Smooth muscle cell (in vitro differentiated cells): ENCODE measurements around the gene TWSG1. TPM values are rescaled to one million over a fixed set of nuclear protein-coding genes. Genes with fewer than 3 reads are reported as not detected.

Source experiments
- DNase-seq: peaks from one replicate; lab custom pipeline; 2025; ENCODE audit not compliant: unreplicated experiment; lab: John Stamatoyannopoulos, UW
- H2AFZ ChIP-seq: fragments of 200-600 bp; sonication (generic); 2 replicates; pipeline ENCODE4 v1.6.0; 2016; ENCODE audit warnings: antibody characterized with exemption, low read depth, mild to moderate bottlenecking
- H3F3A ChIP-seq: fragments of 200-600 bp; sonication (generic); 2 replicates; pipeline ENCODE4 v1.6.0; 2017; ENCODE audit warnings: antibody characterized with exemption, low read depth
- H3K27ac ChIP-seq: fragments of 200-600 bp; sonication (generic); 2 replicates; pipeline ENCODE4 v1.5.1; 2016; ENCODE audit warnings: low read depth, mild to moderate bottlenecking
- H3K27me3 ChIP-seq: fragments of 200-600 bp; sonication (generic); 2 replicates; pipeline ENCODE4 v1.6.1; 2016; ENCODE audit warnings: low read depth, mild to moderate bottlenecking
- H3K36me3 ChIP-seq: fragments of 200-600 bp; sonication (generic); 2 replicates; pipeline ENCODE4 v1.5.1; 2016; ENCODE audit warnings: low read depth
- H3K4me1 ChIP-seq: fragments of 200-600 bp; sonication (generic); 2 replicates; pipeline ENCODE4 v1.5.1; 2016; ENCODE audit warnings: low read depth
- H3K4me2 ChIP-seq: fragments of 200-600 bp; sonication (generic); 2 replicates; pipeline ENCODE4 v1.6.0; 2016; ENCODE audit warnings: mild to moderate bottlenecking
- H3K4me3 ChIP-seq: fragments of 200-600 bp; sonication (generic); 2 replicates; pipeline ENCODE4 v1.5.1; 2016; ENCODE audit warnings: mild to moderate bottlenecking
- H3K79me2 ChIP-seq: fragments of 200-600 bp; sonication (generic); 2 replicates; pipeline ENCODE4 v1.6.0; 2016; ENCODE audit warnings: low read depth, mild to moderate bottlenecking
- H3K9ac ChIP-seq: fragments of 200-600 bp; sonication (generic); 2 replicates; pipeline ENCODE4 v1.6.0; 2016; ENCODE audit warnings: low read depth
- H3K9me3 ChIP-seq: fragments of 200-600 bp; sonication (generic); replicated peaks from 2 replicates; pipeline ENCODE4 v1.5.1; 2016; ENCODE audit warnings: low read depth
- H4K20me1 ChIP-seq: fragments of 200-600 bp; sonication (generic); 2 replicates; pipeline ENCODE4 v1.6.0; 2016; ENCODE audit warnings: low read depth
- CTCF ChIP-seq: fragments of 200-600 bp; sonication (generic); IDR thresholded peaks from 2 replicates; pipeline ENCODE4 v1.5.1; 2017; ENCODE audit warnings: borderline replicate concordance, mild to moderate bottlenecking, antibody characterized with exemption; ENCODE audit not compliant: insufficient read depth, poor library complexity, severe bottlenecking
- WGBS: methylation state at CpG from one replicate; pipeline ENCODE4 v1.1.7; 2016; ENCODE audit warnings: low lambda C conversion rate; 5-methylcytosine and 5-hydroxymethylcytosine counted together
- polyA plus RNA-seq: library from polyadenylated mRNA; unstranded; fragments of >200 nt; fragmentation: Nextera tagmentation; extraction: Ambion mirVana; gene quantifications from 2 replicates; pipeline ENCODE4 v1.2.1, GENCODE V29; 2016
- total RNA-seq: library from RNA; depleted of rRNA; stranded (reverse); fragments of >200 nt; gene quantifications from 2 replicates; pipeline ENCODE4 v1.2.3, GENCODE V29; 2014

The TWSG1 gene
- total and polyA plus RNA-seq, 2 experiments from 2014 or later, result 71.4 to 104 TPM

DNA sequence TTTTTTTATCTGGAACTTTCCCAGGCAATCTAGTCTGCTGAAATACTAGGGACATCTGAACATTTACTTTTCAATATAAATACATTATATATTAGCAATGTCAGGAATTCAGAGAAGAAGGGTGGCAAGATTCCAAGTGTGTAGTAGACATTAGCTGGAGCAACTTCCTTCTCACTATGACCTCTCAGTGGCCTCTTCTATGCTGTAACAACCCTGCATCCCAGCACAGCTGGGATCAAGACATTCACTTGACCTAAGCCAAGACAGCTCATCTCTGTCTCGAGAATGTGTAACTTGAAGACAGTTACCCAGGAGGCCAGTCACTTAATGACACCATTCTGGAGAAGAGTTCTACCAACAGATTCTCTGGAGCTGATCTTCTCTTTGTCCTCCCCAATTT is 79.0 kb downstream of the TWSG1 start:
- Histone ChIP-seq H3K4me2 (no peak overlapping the region), H2AFZ (no peak overlapping the region), H3K9ac (no peak overlapping the region), H3K27me3 (no peaks in the 10 kb centered on the region), H3K36me3 (no peaks in the 10 kb centered on the region), H3K9me3 (no peaks in the 10 kb centered on the region), H3K4me1 (peaks cover 8% of the 10 kb centered on the region), H3K79me2 (no peaks in the 10 kb centered on the region), H3K4me3 (no peak overlapping the region), H3K27ac (no peak overlapping the region), H3F3A (no peaks in the 10 kb centered on the region), H4K20me1 (no peaks in the 10 kb centered on the region)
- TF ChIP-seq CTCF, result no peak
- DNase-seq, result no peak
- 24% methylated on average over 1 of the region's 1 CpG for WGBS

DNA sequence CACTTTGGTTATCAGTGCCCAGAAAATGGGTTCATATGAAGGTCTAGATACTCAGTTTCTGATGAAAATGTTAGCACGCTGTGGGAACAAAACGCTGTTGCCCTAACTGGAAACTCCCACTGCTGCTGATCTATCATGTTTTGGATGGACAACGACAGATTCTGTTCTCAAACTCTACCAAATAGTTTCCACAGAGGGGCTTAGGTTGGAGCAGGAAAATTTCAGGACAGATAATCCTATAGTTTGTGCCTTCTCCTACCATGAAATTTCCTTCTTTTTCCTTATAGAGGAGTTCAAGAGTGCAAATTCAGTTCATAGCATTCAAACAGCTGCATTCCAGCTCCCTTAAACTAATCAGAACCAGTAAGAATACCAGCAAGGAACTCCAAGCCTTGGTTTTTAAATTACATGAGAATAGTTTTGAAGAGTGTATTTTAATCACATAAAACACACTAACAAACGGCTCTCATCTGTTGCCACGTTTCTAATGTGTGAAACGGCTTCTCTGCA is 82.0 kb downstream of the TWSG1 start:
- Histone ChIP-seq H2AFZ (peak overlapping the region; percentile 20), H3K4me3 (no peak overlapping the region), H3K9me3 (no peaks in the 10 kb centered on the region), H3K9ac (no peak overlapping the region), H3K4me1 (peaks cover 8% of the 10 kb centered on the region), H3K27me3 (no peaks in the 10 kb centered on the region), H3F3A (no peaks in the 10 kb centered on the region), H4K20me1 (no peaks in the 10 kb centered on the region), H3K36me3 (no peaks in the 10 kb centered on the region), H3K27ac (peak overlapping the region; percentile 1), H3K4me2 (peak overlapping the region; percentile 38), H3K79me2 (no peaks in the 10 kb centered on the region)
- WGBS, result 62% methylated on average over 6 of the region's 6 CpGs
- no peak for TF ChIP-seq CTCF
- DNase-seq, result no peak

- no peak overlapping the region for H3K9ac ChIP-seq
- H3K36me3 ChIP-seq, result no peaks in the 10 kb centered on the region
- H2AFZ ChIP-seq, result peak overlapping the region; percentile 20
- peak overlapping the region; percentile 38 for H3K4me2 ChIP-seq
- 74% methylated on average over 18 of the region's 18 CpGs for WGBS
- H3K27ac ChIP-seq, result peak overlapping the region; percentile 1
- H3K79me2 ChIP-seq, result no peaks in the 10 kb centered on the region
- H3K4me1 ChIP-seq, result peaks cover 8% of the 10 kb centered on the region
- H3F3A ChIP-seq, result no peaks in the 10 kb centered on the region
- H4K20me1 ChIP-seq, result no peaks in the 10 kb centered on the region
- H3K9me3 ChIP-seq, result no peaks in the 10 kb centered on the region
- TF ChIP-seq CTCF, result no peak
- H3K4me3 ChIP-seq, result no peak overlapping the region
- no peak for DNase-seq
- H3K27me3 ChIP-seq, result no peaks in the 10 kb centered on the region
Observed at GRCh38 chr18:9417073-9417851, 82.7 kb downstream of the TWSG1 start.
